Activated naive CD4-positive, alpha-beta T cell treated with anti-CD3 and anti-CD28 coated beads for 36 hours (primary cell): ENCODE results near the gene SLC7A1. TPM values are rescaled to one million over a fixed set of nuclear protein-coding genes. Genes with fewer than 3 reads are reported as not detected.

Source experiments
- CTCF ChIA-PET: fragments of 350-600 bp; sonication (Branson Sonifier 250); formaldehyde crosslinking; loops from one replicate; lab custom pipeline; 2021; ENCODE audit warnings: antibody characterized with exemption; lab: Charles Lee
- DNase-seq: peaks from one replicate; pipeline ENCODE4 v3.0.0-alpha.2; 2020
- H3K27ac Mint-ChIP-seq: one replicate; pipeline ENCODE4 v1.8.0; 2021; ENCODE audit warnings: mild to moderate bottlenecking, mixed read lengths
- H3K27me3 Mint-ChIP-seq: one replicate; pipeline ENCODE4 v1.8.0; 2021; ENCODE audit warnings: low read depth, mixed read lengths
- H3K36me3 Mint-ChIP-seq: one replicate; pipeline ENCODE4 v1.8.0; 2021; ENCODE audit warnings: low read depth, mixed read lengths
- H3K4me1 Mint-ChIP-seq: one replicate; pipeline ENCODE4 v1.8.0; 2021; ENCODE audit warnings: low read depth, mixed read lengths
- H3K4me3 Mint-ChIP-seq: one replicate; pipeline ENCODE4 v1.8.0; 2021; ENCODE audit warnings: mild to moderate bottlenecking, moderate library complexity, mixed read lengths
- H3K9me3 Mint-ChIP-seq: one replicate; pipeline ENCODE4 v1.8.0; 2021; ENCODE audit warnings: mixed read lengths
- intact Hi-C: fragments of 100-400 bp; cut with micrococcal nuclease; formaldehyde crosslinking; loops from one replicate; pipeline ENCODE4 v1.15.1; 2023
- total RNA-seq, 2 experiments: library from RNA; stranded (reverse); gene quantifications; one replicate each; pipeline ENCODE4 v1.2.3, GENCODE V29; 2021

The SLC7A1 gene
- total RNA-seq, 2 experiments from 2014 or later = 115 to 119 TPM

DNA sequence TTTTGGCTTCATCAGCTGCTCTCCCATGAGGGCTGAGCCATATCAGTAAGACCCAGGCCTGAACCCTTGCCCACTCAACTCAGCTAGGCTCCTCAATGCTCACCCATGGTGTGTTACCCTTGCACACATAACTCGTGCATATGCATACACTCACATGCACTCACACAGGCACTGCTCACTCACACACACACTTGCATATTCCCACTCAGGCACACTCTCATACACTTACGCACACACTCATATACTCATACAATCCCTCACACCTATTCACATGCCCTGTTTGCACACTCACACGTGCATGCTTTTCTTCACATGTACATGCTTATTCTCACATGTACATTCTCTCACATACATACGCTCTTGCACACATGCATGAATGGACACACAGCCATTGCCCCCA is 93.8 kb downstream of the SLC7A1 start:
- no peak overlapping the region for H3K27ac Mint-ChIP-seq
- intact Hi-C loops = no loop called here
- no peaks in the 10 kb centered on the region for H3K36me3 Mint-ChIP-seq
- no peaks in the 10 kb centered on the region for H3K9me3 Mint-ChIP-seq
- CTCF ChIA-PET = interaction anchor here (1.2 kb wide), 1 partner anchor 214 kb away, joined by 3 read pairs; no protein-coding TSS in a partner anchor
- peaks cover 3% of the 10 kb centered on the region for H3K4me1 Mint-ChIP-seq
- no peak for DNase-seq
- H3K4me3 Mint-ChIP-seq = no peak overlapping the region
- peaks cover 18% of the 10 kb centered on the region for H3K27me3 Mint-ChIP-seq

DNA sequence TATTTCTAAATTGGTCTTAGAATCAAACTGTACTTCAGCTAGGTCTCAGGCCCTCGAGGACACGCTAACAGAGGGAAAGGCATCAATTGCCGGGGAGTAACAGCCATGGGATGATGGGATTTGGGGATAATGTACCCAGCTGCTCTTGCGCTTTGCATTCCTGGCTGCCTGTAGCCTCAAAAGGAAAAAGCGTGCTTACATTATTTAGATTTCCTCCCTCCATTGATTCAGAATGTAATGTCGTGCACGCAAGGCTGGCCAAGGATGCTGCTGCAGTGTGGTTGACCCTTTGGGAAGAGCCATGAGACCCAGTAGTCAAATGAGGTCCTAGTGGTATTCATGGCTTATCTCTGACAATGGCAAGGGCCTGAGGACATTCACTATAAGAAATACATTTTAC is 95.1 kb downstream of the SLC7A1 start:
- Mint-ChIP-seq H3K27ac (no peak overlapping the region), H3K4me3 (no peak overlapping the region), H3K36me3 (no peaks in the 10 kb centered on the region), H3K9me3 (no peaks in the 10 kb centered on the region), H3K27me3 (peaks cover 28% of the 10 kb centered on the region), H3K4me1 (peaks cover 3% of the 10 kb centered on the region)
- intact Hi-C loops = no loop called here
- CTCF ChIA-PET = no interaction called here
- no peak for DNase-seq

DNA sequence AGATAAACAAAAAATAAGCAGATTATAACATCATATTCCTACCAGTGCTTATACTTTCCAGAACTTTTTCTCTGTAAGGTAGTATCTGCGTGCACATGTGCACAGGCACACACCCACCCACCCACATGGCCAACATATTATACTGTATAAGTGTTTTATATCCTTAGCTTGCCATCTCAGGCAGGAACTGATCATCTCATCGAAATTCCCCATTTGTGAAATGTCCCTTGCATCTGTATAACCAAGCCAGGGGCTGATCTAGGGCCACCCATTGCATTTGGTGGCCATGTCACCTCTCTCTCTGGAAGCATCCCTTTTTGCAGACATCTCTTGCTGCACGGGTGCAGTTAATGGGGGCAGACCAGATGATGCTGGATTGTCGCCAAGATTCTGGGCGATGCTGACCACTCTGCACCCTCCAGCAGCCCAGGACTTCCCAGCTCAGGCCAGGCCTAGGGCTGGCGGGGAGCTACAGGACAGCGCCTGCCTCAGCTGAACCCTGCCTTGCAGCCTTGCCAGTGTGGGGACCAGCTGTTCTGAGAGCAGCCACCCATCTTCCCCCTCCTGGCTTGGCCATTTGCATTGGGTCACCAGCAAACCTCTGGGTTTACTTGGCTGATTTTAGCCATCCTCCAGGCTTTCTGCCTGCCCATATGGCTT is 95.9 kb downstream of the SLC7A1 start:
- DNase-seq = no peak
- Mint-ChIP-seq H3K4me3 (no peak overlapping the region), H3K36me3 (no peaks in the 10 kb centered on the region), H3K9me3 (no peaks in the 10 kb centered on the region), H3K4me1 (peaks cover 3% of the 10 kb centered on the region), H3K27me3 (peaks cover 28% of the 10 kb centered on the region), H3K27ac (no peak overlapping the region)
- CTCF ChIA-PET = interaction anchor here (0.6 kb wide), 1 partner anchor 245 kb away, joined by 3 read pairs; no protein-coding TSS in a partner anchor
- intact Hi-C loops = no loop called here

DNA sequence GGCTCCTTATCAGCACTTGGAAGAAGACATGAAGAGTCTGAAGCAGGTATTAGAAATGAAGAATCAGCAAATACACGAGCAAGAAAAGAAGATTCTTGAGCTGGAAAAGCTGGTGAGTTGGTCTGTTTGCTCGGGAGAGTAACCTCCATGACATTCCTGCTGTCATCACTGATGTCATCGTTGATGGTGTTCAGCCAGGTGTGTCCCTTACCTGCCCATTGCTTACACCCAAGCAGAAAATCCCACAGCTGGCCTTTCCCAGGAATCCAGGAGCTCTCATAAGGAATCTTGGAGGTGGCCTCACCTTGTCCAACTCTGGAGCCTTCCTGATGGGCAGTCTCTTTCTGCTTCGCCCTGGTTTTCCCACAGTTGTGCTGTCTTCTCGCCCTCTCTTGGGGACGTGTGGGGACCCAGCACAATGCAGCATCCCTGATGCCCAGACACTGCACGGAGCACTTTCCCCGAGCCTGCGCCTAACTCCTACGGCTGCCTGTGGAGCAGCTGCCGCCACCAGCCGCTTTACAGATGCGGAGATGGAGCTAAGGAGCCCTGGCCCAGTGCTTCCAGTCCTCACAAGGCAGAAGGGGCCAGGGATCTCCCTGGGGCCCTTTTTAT is 97.0 kb downstream of the SLC7A1 start:
- H3K27me3 Mint-ChIP-seq = peaks cover 31% of the 10 kb centered on the region
- DNase-seq = no peak
- H3K27ac Mint-ChIP-seq = no peak overlapping the region
- H3K4me3 Mint-ChIP-seq = no peak overlapping the region
- no peaks in the 10 kb centered on the region for H3K9me3 Mint-ChIP-seq
- CTCF ChIA-PET = interaction anchor here (0.6 to 2.8 kb wide), 2 partner anchors 9 to 78 kb away, joined by 3 to 12 read pairs; no protein-coding TSS in a partner anchor
- H3K36me3 Mint-ChIP-seq = no peaks in the 10 kb centered on the region
- peaks cover 1% of the 10 kb centered on the region for H3K4me1 Mint-ChIP-seq
- intact Hi-C loops = no loop called here

DNA sequence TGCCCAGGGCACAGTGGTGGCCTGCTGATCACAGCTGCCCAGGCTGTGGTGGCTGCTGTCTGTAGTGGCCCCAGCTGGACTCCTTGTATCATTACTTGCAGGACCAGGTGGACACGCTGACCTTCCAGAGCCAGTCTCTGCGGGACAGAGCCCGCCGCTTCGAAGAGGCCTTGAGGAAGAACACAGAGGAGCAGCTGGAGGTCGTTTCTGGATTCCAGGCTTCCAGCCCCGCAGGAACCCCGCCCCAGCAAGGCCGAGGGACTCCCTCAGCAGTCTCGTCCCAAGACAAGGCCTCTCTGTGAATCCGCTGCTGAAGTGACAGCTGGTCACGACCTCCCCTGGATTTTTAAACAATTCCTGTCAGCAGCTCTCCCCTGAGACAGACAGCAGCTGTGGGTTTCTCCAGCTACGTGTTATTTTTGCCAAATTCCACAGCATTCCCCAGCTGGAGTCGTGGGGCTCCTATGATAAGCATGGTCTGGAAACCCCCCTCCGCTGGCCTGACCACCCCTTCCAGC is 98.3 kb downstream of the SLC7A1 start:
- Mint-ChIP-seq H3K27ac (no peak overlapping the region), H3K4me1 (no peaks in the 10 kb centered on the region), H3K27me3 (peaks cover 23% of the 10 kb centered on the region), H3K9me3 (no peaks in the 10 kb centered on the region), H3K4me3 (no peak overlapping the region), H3K36me3 (no peaks in the 10 kb centered on the region)
- CTCF ChIA-PET = interaction anchor here (2.8 kb wide), 1 partner anchor 11 kb away, joined by 12 read pairs; no protein-coding TSS in a partner anchor
- DNase-seq = no peak
- intact Hi-C loops = no loop called here

DNA sequence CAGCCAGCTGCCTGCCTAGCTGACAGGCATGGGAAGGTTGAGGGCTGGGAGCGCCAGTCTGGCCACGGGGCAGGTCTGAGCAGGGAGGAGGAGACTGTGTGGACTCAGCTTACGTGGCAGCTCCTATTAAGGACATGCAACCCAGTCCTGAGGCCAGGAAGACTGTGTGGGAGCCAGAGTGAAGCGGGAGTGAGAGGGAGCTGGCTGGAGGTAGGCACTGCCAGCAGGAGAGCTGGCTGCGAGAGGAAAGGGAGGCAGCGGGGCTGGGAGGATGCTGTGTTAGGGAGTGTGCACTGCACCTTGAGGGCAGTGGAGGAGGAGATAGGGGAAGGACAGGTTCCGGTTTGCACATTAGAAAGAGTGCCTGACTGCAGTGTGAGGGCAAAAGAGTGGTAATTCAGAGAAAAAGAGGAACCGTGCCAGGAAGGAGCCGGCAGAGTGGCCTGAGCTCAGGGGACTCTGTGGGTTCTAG is 99.2 kb downstream of the SLC7A1 start:
- Mint-ChIP-seq H3K27me3 (peaks cover 21% of the 10 kb centered on the region), H3K4me1 (no peaks in the 10 kb centered on the region), H3K36me3 (no peaks in the 10 kb centered on the region), H3K9me3 (no peaks in the 10 kb centered on the region), H3K4me3 (no peak overlapping the region), H3K27ac (no peak overlapping the region)
- no peak for DNase-seq
- CTCF ChIA-PET = interaction anchor here (2.8 kb wide), 1 partner anchor 12 kb away, joined by 12 read pairs; no protein-coding TSS in a partner anchor
- intact Hi-C loops = no loop called here

DNA sequence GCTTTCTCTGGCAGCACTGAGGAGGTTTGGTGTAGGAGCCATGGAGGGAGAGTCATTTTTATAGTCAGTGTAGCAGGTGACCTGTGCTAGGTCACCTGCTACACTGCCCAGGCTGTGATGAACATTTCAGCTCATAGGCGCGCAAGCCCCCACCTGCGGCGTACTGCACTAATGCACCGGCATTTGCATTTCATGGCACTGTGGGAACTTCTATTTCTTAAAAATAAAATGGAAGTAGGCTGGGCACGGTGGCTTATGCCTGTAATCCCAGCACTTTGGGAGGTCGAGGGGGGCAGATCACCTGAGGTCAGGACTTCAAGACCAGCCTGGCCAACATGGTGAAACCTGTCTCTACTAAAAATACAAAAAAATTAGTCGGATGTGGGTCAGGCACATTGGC is 101.0 kb downstream of the SLC7A1 start:
- no peak overlapping the region for H3K4me3 Mint-ChIP-seq
- H3K36me3 Mint-ChIP-seq = no peaks in the 10 kb centered on the region
- no peak for DNase-seq
- peaks cover 21% of the 10 kb centered on the region for H3K27me3 Mint-ChIP-seq
- H3K27ac Mint-ChIP-seq = no peak overlapping the region
- intact Hi-C loops = no loop called here
- no peaks in the 10 kb centered on the region for H3K4me1 Mint-ChIP-seq
- no peaks in the 10 kb centered on the region for H3K9me3 Mint-ChIP-seq
- CTCF ChIA-PET = interaction anchor here (1.3 kb wide), 1 partner anchor 14 kb away, joined by 5 read pairs; no protein-coding TSS in a partner anchor

DNA sequence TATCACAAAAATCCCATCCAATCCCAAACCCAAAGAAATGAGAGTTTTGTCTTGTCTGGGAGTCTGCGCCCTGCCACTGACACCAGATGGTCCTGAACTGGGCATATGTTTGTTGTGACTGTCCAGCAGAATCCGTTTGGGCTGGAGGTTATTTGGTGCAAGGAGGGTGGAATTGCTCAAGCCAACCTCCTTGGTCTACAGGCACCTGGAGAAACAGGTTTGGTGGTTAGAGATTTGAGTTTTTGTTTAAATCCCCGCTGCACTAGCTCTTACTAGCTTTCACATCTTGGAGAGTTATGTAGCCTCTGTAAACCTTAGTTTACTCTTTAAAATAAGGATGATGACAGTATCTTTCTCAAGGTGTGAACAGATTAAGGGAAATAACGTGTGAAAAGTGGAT is 101.7 kb downstream of the SLC7A1 start:
- intact Hi-C loops = no loop called here
- H3K27ac Mint-ChIP-seq = no peak overlapping the region
- H3K4me1 Mint-ChIP-seq = no peaks in the 10 kb centered on the region
- H3K36me3 Mint-ChIP-seq = no peaks in the 10 kb centered on the region
- no peak for DNase-seq
- CTCF ChIA-PET = interaction anchor here (1.3 kb wide), 1 partner anchor 15 kb away, joined by 5 read pairs; no protein-coding TSS in a partner anchor
- peaks cover 21% of the 10 kb centered on the region for H3K27me3 Mint-ChIP-seq
- no peaks in the 10 kb centered on the region for H3K9me3 Mint-ChIP-seq
- no peak overlapping the region for H3K4me3 Mint-ChIP-seq

DNA sequence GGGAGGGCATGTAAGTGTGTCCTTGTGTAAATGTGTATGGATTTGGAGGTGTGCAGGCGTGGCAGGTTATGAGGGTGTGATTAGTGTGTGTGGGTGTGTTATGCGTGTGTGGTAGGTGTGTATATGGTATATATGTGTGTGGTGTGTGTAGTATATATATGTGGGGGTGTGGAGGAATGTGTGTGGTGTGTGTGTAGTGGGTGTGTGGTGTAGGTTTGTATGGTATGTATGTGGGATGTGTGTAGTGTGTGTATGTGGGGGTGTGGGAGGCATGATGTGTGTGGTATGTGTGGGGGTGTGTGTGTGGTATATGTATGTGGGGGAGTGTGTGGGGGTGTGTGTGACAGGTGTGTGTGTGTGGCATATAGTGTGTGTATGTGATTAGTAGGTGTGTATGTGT is 104.2 kb downstream of the SLC7A1 start:
- Mint-ChIP-seq H3K27me3 (peaks cover 17% of the 10 kb centered on the region), H3K4me3 (no peak overlapping the region), H3K4me1 (no peaks in the 10 kb centered on the region), H3K36me3 (no peaks in the 10 kb centered on the region), H3K9me3 (no peaks in the 10 kb centered on the region), H3K27ac (no peak overlapping the region)
- CTCF ChIA-PET = no interaction called here
- intact Hi-C loops = no loop called here
- no peak for DNase-seq

DNA sequence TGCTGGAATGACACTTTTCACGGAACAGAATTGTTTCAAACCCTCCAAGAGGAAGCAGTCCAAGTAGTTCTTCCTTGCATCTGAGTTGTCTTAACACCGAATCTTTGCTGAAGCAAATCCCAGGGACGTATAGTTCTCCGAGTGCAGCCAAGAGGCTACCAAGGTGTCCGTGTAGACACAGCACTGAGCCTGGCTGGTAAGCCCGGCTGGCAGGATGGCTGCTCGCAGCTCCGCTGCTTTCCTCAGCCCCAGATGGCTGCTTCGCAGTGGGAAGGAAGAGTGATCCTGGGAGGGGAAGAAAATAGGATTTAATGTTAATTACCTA is 105.0 kb downstream of the SLC7A1 start:
- Mint-ChIP-seq H3K4me3 (no peak overlapping the region), H3K27ac (no peak overlapping the region), H3K9me3 (no peaks in the 10 kb centered on the region), H3K4me1 (no peaks in the 10 kb centered on the region), H3K36me3 (no peaks in the 10 kb centered on the region), H3K27me3 (peaks cover 11% of the 10 kb centered on the region)
- no peak for DNase-seq
- intact Hi-C loops = no loop called here
- CTCF ChIA-PET = no interaction called here

DNA sequence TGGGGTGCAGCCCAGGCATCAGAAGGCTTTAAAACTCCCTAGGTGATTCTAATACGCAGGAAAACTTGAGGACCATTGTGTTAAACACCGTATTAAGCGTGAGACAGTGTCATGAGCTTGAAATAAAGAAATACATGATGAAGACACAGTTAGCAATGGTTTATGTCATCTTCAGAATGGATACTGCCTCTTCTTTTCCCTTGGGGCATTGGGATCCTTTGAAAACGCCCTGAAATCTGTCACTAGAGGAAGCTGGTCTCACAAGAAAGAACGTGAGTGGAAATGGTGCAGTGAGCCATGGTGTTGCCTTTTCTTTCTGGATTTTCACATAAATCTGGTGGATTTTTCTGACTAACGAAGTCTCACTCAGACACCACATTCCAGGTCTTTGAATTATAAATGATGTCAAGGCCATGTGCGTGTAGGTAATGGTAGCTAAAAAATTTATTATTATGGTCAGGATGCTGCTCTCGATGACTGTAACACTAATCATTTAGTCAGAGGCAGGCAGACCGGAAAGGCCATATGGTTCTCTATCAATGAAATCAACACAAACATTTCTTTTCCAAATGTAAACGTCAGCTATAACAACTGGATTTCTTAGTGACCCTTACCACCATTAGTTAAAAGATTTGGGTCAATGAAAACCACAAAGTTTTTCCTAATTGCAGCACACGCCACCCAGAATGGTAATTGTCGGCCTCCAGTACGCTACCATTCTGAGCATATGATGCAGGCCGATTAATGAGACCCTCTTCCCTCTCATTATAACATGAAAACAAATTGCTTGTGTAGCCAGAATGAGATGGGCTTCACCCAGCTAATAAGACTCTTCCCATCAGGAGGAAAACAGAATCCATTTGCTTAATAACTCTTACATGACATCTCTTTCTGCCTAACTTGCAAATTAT is 105.6 kb downstream of the SLC7A1 start:
- H3K4me3 Mint-ChIP-seq = no peak overlapping the region
- CTCF ChIA-PET = no interaction called here
- no peaks in the 10 kb centered on the region for H3K9me3 Mint-ChIP-seq
- no peak for DNase-seq
- no peak overlapping the region for H3K27ac Mint-ChIP-seq
- H3K36me3 Mint-ChIP-seq = no peaks in the 10 kb centered on the region
- H3K27me3 Mint-ChIP-seq = peaks cover 12% of the 10 kb centered on the region
- no peaks in the 10 kb centered on the region for H3K4me1 Mint-ChIP-seq
- intact Hi-C loops = no loop called here
